Activated CD8-positive, alpha-beta memory T cell treated with anti-CD3 and anti-CD28 coated beads, Interleukin-2, amount 50 U/mL, for 1 hour (primary cell): ENCODE results near the gene MYO16.
"Not testable (repeated sequence)": the region's sequence is repeated elsewhere in the genome, so short reads cannot be mapped to it uniquely, and the experiment has no call there.

Experiments
- DNase-seq: peaks from one replicate; pipeline ENCODE4 v3.0.0-alpha.2; 2020; ENCODE audit errors: extremely low read depth

The MYO16 gene

DNA sequence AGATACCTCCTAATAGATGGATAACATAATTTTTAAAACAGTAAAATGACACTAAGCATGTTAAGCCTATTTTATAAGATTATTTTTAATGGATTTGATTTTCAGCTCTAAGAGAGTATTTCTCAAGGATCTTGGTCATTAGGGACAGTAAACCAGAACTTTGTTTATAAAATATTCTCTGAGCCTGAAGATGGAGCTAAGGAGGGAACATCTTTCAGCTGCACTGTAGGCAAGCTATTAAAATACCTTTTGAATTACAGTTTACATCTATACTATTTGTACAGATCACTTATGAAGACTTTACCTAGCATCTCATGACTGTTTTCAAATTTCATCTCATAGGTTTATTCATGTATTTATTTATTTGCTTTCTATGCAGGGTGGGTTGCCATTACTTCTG lies 345.3 kb downstream of the MYO16 start:
- DNase-seq: no peak

DNA sequence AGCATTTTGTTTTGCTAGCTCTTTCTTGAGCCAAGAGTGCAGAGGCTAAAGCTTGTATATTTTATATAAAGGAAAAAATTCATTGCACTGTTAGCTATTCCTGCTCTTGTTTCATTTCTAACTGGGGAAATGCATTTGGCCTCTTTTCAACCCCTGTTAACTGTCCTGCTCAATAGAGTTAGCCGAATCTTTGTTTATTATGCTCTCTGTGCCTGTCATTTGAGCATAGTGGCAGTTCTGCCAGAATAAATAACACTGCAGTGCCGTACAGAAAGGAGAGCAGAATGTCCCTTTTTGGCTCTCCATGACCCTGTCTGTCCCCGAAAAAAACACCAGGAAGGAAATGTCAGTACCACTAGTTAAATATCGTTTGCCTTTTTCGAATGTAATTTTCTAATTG lies 350.8 kb downstream of the MYO16 start:
- no peak for DNase-seq

DNA sequence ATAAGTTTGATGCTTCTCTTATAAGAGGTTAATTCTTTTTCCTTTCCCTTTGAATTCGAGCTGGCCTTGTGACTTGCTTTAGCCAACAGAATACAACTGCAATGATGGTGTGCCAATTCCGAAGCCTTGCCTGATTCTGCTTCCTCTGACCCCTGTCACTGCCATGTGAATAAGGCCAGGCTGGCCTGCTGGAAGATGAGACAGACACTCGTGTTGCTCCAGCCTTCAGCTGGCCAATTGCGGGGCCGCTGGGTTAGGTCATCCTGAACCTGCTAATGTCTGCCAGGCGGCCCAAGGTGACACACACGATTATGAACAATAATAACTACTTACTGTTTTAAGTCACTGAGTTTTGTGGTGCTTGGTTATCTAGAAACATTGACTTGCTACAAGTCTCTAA lies 352.0 kb downstream of the MYO16 start:
- no peak for DNase-seq

DNA sequence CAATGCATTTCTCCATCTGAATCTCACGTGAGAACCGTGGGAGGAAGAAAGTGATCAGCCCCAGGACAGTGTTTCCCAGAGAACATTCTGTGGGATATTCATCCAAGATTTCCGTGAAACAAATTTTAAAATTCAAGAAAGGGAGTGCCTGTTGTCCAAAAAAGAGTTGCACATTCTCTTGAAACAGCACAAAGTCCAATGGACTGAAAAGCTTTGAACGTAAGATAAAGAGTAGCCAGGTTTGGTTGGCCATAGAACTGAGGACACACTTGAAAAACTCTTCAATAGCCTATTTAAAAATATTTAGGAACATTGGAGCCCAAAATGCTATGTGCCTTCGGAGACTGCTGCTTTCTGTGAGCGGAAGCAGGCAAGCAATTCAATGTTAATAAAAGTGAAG lies 353.9 kb downstream of the MYO16 start:
- no peak for DNase-seq

DNA sequence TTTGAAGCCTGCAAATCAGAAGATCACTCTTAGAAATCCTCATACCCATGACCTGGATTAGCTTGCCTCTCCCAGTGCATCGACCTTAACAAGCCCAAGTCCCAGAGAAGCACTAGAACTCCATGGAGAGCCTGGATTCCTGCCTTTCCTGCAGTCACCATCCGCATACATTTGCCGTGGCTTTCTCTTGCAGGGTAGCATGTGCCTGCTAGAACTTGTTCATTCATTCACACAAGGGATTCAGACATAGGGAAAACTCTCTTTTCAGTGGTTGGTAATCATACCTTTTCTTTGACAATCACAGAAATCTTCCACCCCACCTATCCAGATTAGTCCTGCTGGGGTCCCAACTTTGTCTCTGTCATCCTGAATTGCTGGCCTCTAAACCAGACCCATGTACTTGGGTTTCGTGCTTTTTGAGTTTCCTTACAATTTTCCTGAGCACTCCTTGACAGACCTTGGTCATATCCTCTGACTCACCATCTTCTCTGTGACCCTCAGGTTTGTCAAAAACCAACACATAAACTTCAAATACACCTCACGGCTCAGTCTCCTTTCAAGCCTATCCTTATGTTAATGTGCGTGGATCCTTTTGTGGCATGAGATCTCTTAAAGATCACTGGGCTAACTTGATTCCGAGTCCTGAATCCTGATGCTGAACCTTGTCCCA lies 355.0 kb downstream of the MYO16 start:
- DNase-seq: no peak

DNA sequence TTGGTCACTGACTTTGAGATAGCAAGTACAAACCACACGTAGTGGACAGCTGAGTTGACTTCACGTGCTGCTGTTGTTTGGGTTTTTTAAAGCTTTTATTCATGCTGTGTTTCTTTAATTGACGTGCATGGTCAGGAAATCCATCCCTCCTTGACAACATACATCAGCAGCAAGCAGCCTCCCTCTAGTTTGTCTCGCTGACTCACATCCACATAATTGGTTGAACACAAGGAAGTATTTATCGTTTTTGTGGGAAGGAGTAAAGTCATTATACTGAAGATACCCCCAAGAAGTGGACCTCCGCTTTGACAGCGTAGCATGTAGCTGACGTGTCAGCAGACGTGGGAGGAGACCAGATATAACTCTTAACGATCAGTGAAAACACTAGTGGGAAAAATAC lies 355.8 kb downstream of the MYO16 start:
- DNase-seq: no peak

DNA sequence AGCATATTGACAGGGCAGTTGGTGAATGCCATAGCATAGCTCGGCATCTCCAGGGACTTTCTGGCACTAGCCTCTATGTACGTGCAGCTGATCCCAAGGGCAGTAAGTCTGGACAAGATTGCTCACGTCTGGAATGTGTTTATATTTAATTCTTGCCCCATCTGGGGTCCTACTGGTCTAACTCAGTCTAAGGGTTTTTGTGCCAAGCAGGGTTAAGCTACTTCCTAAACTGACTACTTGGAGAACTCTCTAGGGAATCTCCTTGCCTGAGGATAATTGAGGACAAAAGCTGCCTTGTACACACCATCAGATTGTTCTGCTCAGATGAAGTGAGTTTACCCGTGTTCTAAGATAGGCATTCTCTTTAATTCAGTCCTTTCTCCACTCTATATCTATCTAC lies 358.1 kb downstream of the MYO16 start:
- no peak for DNase-seq

DNA sequence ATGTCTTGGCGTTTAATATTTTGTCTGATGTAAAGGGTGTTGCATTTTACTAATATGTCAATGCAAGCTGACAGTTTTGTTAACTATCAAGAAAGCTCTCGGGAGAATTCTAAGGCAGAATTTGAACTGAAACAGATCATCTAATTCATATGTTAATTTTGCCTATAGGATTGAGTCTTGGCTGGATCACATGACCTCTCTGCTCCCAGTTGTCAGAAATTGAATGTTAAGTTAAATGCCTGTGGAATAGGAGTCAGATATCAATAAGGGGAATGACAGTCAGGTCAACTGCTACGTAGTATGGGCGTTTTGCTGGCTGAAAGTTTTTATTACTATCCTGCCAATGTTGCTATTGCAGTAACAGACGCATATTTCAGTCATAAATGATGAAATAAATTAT lies 358.5 kb downstream of the MYO16 start:
- no peak for DNase-seq

DNA sequence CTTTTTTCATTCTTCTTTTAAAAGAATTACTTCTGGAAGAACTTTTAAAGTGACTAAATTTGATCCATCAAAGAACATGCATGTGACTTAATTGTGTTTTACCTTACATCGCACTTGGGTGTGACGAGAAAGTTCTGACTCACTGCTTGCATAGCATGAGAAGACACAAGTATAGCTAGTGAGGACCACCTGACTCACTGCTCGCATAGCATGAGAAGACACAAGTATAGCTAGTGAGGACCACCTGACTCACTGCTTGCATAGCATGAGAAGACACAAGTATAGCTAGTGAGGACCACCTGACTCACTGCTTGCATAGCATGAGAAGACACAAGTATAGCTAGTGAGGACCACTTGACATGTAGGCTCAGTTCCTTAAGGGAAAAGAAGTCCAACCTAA lies 362.0 kb downstream of the MYO16 start:
- not testable (repeated sequence) for DNase-seq

DNA sequence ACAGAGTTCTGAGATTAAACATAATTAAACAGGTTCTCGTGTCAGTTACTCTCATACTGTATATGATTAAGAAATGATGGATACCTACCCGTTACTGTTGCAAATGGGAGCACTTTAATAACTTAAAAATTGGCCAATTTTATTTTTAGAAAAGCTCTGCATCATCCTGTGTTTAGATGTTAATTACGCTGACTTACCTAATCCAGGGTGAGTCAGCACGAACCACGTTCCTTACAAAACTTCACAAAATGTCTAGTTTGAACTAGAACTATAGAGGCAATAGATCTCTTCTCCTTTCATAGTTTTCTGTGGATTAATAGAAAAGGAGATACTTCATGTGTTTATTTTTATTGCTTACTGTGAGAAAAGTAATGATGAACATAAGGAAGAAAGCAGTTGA lies 363.9 kb downstream of the MYO16 start:
- no peak for DNase-seq

DNA sequence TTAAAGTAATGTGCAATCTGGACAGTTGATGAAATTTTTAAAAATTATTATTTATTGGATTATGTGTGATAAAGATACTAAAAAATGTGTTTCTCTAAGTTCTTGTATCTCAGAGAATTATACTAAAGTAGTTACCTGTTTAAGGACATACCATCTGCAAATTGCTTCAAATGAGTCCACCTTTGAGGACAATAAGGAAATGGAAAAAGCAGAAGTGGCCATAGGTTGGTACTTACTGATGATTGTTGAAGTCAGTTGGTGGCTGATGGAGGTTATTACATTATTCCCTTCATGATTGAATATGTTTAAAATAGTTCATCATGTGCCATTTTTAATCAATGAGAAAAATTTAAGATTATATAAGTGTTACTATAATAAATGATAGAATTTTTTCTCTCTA lies 367.0 kb downstream of the MYO16 start:
- no peak for DNase-seq

DNA sequence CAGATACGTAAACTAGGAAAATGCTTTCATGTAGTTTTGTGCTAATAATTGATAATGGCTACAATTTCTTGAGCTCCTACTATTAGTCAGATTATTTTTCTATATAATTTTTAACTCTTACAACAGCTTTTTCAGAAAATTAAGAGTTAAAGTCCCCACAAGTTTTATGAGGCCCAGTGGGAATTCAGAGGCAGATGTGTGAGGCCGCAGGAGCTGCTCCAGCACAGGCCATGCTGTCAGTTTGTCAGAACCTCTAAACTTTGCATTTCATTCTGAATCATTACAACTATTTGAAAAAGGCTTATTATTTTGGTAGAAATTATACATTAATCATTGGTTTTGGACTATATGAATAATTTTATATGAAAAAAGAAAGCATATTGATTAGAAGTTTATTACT lies 370.8 kb downstream of the MYO16 start:
- DNase-seq: no peak

DNA sequence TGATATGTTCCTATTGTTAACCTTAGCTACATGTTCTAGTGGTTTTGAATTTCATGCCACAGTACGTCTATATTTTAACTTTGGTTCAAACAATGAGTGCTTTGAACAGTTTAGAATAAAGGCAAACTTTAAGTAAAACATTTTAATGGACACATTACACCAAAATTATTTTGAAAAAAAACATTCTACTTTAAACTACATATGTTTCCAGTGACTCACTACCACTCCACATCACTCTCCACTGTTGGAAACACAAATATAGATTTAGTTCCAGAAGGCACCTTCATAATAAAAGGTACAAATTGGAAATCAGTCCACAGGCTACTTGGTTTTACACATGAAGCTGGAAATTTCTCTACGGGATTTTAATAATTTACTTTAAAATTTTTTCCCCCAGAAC lies 373.5 kb downstream of the MYO16 start:
- DNase-seq: no peak

DNA sequence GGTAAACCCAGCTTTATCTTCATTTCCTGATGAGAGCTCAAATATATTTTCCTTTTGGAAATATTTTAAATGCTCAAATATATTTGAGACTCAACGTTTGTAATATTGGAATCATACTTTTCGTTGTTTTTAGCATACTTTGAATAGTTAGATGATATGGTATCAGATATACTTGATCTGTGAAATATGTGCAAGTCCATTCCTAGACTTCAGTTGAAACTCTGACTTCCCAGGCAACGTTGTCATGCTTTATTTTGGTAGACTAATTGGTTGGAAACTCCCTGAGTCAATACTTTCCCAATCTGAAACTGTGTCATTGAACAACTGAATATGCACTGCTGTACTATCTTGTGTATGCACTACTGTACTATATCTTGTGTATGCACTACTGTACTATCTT lies 378.5 kb downstream of the MYO16 start:
- DNase-seq: no peak

DNA sequence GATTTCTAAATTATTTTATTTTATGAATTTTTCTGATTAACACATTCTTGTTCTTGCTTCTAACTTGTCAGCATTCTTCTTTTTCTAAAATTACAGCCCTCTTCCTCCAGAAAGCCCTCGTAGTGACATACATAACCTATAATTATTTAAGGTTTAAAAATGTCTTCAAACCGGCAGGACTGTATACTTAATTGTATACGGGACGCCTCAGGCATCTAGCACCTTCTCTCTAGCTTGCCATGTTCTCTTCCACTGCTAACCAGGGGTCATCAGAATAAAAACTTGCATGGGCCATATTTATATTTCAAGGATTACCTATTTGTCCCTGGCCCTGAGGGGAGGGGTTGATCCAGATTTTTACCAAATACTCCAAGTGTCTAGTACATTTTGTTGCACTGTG lies 380.3 kb downstream of the MYO16 start:
- DNase-seq: no peak

DNA sequence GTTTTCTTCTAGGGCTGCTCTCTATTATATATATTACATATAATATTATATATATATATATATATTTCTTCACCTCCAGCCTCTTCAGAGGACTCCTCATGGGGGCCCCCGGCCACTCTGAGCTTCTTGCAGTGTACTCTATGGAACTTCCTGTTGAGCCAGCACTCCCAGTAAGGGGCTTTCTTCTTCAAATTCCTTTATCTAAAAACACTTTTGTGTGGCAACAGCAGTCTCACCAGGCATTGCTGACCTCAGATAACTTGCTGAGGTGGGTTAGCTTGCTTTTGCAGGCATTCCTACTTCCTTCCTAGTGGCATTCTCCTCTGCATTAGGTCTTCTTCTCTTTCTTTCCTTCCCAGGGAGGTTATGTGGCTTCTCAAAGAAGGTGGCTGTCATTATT lies 381.5 kb downstream of the MYO16 start:
- no peak for DNase-seq

DNA sequence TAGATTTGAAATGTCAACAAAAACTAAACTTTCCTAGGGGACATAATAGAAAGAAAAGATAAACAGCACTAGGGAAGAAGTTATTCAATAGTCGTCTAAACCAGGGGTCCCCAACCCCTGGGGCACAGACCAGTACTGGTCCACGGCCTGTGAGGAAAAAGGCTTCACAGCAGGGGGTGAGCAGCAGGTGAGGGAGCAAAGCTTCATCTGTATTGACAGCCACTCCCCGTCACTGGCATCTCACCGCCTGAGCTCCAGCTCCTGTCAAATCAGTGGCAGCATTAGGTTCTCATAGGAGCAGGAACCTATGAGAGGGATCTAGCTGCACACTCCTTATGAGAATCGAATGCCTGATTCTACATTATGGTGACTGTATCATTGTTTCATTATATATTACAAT lies 382.7 kb downstream of the MYO16 start:
- DNase-seq: no peak

DNA sequence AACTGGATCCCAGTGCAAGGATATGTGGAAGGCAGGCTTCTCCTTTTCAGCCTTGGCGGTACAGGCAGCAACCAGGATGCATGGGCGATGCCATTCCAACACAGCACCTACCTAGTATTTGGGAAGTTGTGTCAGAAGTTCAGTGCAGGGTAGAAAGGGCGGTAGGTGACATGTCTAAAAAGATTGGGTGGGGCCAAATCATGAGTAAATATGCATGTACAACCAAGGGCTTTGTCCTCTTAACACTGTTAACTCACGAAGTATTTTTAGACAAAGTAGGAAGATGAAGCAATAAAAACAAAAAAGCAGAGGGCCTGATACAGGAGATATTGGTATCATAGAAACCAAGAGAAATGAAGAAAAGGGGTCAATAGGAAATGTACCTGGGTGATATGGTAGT lies 392.1 kb downstream of the MYO16 start:
- no peak for DNase-seq

DNA sequence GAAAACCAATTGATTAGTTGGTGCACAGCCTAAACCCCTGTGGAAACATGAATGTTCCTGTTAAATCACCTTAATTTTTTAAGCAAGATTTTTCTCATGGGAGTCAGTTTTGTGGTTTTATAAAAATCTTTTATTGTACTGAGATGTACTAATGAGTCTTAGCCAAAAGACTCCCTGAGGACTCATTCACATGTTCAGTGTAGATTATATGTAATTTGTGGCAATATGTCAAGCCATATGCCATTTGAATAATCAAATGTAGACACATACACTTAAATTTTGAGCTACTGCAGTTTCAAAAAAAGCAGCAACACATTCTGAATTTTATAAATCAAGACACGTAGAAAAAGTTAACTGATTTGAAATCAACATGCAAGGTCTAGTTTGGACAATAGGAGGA lies 395.2 kb downstream of the MYO16 start:
- DNase-seq: no peak

DNA sequence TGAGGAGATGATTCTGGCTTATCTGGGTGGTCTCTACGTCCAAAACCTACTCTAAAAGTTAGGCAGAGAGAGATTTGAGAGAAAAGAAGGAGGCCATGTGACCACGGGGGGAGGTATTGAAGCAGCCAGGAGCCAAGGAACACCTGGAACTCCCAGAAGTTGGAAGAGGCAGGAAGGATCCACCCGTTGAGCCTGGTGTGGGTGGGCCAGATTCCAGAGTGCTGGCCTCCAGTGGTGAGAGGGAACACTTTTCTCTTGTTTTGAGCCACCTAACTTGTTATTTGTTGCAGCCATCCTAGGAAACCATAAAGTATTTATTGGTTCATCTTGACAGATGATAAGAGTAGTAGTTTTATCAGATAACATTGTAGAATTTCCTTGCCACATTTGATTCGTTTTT lies 396.9 kb downstream of the MYO16 start:
- DNase-seq: no peak

DNA sequence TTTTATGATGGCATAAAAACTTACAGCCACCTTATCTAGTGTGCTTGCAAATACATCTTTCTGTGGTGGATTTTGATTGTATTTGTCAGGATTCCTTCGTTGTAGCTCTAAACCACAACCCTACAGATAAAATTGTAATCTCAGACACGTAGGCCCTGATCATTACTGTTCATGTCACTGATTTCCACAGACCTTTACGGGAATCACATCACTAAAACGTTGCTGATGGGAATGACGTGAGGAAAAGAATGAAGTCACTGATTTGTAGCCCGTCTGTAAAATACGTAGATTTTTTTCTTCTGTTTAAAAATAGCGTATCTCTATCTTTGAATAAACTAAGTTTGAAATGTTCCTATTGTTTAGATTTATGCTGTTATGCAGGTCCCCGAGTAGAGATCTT lies 399.2 kb downstream of the MYO16 start:
- DNase-seq: no peak

DNA sequence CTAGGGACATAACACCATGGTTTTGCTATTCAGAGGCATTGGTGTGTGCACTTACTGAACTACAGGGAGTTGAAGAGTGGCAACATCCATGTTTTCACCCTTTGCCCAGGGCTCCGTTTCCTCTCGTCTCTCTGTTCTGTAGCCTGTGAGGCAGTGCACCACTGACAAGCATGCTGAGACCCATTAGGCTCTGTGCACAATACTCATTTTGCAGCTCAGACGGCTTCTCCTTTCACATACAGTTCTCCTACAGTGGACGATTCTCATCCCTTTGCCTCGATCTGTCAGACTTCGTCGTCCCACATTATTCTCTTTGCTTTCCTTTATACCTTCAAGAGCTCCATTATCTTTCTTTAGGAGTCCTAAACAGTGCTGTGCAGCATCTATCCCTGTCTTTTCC lies 403.7 kb downstream of the MYO16 start:
- no peak for DNase-seq

DNA sequence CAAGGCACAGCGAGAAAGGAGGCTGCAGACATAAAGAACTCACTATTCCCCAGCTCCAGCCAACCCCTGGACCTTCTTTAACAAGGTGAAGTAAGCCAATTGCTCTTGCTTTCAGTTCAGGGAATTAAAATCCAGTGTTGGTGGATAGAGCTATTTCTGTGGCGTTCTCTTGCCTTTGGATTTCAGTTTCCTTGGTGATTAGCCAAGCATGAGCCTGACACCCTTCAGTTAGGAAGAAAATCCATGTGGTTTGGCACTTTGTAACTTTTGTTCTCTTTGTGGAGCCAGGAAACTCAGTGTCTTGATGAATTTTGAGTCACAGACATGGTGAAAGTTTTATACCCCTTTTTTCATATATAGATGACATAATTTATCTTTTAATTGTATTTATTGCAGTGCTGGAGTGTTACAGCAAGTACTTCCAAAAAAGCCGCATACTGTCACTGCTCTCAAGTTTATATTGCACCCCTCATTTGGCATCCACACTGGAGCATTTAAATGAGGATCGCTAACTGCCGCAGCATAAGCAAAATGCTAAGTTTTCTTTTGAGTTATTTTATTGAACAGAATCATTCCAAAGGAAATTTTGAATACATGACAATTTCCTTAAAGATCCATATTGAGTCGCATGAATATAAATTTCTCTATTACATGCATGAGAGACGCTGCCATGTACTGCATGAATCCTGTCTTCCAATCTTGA lies 406.8 kb downstream of the MYO16 start:
- DNase-seq: no peak

DNA sequence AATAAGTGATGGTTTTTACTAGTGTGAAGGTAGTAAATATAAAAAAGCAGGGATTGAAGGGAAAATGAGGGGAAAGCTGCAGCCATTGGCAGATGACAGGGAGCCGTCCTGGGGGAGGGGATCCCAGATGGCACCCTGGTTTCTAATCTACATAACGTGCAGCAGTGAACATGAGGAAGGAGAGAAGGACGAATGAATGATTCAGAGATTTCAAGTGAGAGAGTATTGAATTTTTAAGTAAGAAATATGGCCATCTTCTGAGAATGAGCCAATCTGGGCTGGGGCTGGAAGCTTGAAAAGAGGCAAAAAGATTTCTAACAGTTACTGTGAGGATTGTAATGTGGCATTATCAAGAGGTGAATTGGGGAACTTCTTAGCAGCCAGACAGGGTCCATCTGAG lies 414.2 kb downstream of the MYO16 start:
- no peak for DNase-seq
